HG03442 (cell line): ENCODE measurements around the gene NPB.

ENCODE experiments used
- ATAC-seq: cut with Tn5 transposase; IDR thresholded peaks from one replicate; pipeline ENCODE4 v1.9.1; 2021; ENCODE audit warnings: mild to moderate bottlenecking, moderate library complexity; ENCODE audit not compliant: unreplicated experiment

NPB gene

DNA sequence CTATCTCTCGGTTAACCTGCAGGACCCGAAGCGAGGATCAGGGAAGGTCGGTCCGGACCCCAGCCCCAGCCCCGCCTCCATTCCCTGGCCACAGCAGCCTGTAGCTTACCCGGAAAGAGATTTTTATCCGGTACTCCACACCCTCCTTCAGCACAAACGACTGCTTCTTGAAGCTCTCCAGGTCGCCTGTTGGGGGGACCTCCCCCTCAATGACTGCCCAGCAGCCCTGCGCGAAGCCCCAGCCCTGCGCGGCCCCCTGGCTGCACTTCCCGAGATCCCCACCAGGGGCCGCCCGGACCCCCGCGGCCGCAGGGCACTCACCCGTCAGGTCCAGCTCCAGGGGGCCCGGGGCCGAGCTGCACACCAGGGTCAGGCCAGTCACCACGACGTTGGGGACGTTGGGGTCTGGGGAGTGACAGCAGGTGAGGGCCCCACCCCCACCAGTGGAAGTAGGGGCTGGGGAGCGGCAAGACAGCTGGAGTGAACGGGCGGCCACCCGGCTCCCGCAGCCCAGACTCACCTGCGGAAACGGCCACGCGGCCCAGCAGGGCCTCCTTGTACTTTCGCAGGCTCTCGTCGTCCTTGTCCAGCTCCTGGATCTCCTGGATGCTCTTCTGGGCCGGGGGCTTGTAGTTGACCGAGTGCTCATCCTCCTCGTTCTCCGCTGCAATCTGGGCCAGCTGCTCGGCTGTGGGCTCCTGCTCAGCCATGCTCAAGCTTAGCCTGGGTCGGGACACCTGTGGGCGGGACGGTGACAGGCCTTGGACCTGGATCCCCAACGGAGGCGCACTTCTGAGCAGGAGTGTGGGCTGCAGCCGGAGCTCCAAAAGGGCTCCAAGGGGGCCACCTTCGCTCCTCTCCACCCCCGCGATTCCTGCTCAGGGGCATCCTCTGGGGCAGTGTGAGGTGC lies 32.6 kb upstream of the NPB start:
- no peak for ATAC-seq

DNA sequence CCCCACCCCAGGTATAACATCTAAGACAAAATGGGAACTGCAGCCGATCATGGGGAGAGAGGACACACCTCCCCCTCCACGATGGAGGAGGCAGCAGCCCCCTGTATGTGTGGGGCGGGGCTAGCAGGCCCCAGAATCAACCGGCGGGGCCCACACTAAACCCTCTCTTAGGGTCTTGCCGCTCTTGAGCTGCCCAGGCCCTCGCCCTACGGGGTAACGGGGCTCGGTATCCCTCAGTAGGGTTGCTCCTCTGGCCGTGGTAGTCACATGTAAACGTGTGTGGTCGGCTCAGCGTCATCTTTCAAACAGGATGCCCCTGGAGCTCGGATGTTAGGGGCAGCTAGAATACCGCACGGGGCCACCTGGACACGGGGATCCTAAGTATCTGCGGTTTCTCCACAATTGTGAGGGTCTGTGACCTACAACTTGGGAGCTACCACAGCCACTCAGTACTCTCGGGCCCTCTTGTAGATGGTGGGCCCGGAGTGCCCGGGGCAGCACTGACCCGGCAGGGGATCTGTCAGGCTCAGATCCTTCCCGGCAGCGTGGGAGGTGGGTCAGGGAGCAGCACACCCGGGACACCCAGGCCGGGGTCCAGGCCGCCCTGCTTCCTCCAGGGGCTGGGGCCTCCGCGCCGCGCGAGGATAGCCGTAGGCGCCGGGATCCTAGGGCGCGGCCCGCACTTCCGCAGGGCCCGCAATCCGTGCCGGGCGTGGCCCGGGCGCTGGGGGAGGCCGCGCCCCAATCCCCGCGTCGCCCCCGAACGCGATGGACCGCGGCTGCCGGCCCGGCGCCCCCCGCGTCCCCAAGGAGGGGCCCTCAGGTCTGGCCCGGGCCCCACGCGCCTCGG lies 31.7 kb upstream of the NPB start:
- ATAC-seq: peak; percentile 7

DNA sequence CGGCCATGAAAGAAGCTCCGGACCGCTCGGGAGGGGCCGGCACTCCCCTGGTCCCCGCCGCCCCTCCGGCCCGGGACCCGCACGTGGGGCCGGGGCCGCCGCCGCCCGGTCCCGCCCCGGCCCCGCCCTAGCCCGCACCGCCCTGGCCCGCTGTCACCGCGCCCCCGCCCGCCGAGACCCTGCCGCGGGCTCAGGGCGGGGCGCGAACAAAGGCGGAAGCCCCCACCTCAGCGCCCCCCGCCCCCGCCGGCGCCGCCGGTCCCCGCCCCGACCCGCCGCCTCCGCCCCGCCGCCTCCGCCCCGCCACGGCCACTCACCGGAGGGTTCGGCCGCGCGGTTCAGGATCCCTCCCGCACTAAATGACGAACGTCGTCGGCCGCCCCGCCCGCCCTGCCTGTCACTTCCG lies 31.1 kb upstream of the NPB start, which contains the start of gene ARHGDIA:
Gene ARHGDIA (minus strand): TSS at position 357 of the 406 bp plus-strand sequence. CDS start 1,407 bp downstream, outside the sequence.
- peak; percentile 20 for ATAC-seq

DNA sequence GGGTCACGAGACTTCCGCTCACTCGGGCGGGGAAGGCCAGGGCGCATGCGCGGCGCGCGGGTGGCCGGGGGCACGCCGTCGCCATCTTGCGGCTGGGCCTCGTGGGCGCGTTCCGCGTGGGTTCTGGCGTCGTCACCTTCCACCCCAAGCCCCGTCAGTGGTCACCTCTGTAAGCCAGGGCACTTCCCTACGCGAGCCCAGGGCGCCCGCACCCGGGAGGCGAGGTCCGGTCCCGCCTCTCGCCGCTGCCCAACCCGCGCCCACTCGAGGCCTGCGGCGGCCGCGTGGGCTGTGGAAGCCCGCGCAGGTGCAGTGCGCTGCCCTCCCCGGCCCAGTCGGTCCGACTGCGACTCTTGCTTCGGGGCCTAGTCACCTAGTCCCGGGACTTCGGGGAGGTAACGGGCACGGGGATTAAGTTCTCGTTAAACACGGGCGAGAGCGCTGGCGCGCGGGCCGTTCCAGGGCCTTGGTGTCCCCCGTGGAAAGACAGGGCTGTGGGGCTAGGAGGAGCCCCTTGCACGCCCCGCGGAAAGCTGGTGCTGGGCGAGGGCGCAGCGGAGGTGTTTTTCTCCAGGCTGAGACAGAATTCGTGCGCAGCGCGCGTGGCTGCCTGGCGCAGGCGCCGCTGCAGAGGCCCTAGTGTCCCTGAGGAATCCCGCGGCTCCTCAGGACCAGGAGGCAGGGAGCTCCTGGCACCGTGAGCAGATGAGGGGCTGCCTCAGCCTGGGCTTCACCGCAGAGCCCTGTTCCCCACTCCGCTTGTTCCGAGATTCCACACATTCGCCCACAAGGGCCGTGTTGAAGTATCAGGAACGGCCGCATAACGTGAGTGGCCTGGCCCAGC lies 30.4 kb upstream of the NPB start:
- peak; percentile 39 for ATAC-seq

DNA sequence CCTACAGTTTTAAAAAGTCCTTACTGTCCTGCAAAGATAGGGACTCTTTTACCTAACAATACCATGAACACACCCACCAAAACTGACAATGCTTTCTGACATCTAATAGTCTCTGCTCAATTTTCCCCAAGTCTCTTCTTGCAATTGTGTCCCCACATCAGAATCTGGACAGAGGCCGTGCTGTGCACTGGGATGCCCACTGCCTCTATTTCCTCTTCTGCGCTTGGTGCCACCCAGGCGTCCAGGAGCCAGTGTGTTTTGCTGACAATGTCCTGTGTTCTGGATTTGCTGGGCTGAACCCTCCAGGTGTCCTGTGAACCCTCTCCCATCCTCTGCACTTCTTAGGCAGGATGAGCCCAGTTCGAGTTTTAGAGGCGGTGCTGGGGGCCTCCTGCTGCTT lies 24.5 kb upstream of the NPB start:
- ATAC-seq: no peak

DNA sequence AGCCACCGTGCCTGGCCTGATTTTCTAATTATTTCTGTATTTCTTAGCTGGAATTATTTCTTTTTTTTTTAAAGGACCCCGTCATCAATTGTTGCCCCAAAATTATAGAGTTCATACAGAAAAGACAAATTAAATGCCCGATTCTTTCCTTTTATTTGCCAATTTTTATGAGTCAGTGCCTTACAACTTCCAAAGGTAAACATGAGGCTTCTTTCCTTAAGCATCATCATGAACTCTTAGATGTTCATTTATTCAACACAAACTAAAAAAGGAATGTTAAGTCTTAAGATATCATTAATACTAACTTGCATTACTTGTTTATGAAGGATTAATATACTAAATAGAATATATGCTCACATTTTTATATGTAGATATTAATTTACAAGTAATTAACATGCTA lies 23.7 kb upstream of the NPB start:
- ATAC-seq: no peak

DNA sequence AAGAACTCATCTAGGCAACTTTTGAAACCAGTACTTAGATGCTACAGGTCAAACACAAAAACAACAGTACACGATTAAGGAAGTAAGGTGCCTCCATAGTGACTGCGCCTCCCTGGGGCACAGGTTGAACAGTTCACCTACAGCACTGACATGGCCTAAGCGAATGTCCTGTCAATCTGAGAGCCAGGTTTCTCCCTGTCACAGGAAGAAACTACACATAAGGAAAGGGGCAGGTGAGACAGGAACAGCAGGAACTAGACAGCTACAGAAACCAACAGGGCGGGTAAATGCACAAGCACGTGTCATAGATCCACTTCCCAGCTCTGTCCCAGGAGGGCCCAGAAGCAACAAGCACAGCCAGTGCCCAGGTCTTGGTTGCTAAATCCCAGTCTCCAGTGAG lies 22.9 kb upstream of the NPB start:
- no peak for ATAC-seq

DNA sequence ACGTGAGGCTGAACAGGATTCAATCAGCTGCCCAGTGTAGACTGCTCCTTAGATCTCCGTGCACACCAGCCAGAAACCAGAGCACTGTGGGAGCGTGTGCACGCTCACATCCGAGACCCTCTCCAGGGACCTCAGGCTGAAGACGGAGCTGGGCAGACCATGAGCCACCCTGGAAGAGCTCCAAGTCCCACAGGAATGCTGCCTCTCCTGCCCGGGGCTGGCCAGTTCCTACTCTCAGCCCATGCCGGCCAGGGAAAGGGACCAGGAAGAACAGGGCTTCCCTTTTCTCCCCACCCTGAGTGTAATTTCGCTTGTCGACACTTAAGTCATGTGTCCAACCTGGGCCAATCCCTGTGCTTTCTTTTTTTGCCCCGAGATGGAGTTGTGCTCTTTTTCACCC lies 17.5 kb upstream of the NPB start:
- no peak for ATAC-seq

DNA sequence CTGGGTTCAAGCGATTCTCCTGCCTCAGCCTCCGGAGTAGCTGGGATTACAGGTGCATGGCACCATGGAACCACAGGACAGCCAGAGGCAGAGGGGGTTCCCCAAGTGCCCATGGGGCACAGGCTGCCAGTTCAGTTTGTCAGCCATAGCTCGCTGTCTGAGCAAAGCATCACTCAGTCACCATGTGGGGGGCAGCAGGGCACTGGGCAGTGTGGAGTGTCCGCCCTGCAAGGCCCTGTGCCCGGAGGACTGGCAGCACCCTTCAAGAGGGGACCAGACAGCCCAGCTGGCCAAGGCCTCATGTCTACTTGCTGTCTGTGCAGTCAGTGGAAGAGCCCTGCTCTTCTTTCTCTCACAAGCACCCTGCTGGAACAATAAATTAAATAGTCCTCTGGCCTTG lies 17.1 kb upstream of the NPB start:
- no peak for ATAC-seq

DNA sequence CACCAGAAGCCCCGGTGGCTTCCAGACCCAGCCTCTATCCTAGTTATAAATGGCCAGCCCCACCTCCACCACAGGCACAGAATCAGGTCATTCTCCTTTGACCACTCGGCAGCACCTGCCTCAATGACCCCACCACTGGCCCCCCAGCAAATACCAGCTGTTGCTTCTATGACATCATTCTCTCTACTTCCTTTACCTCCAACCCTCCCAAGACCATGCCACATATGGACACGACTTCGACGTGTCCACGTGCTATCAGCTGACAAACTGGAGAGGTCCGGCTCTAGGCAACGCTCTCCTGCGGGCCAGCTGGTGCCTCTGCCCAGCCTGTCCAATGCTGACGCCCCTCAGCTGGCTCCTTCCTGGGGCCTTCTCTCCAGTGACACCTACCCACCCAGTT lies 16.6 kb upstream of the NPB start:
- no peak for ATAC-seq

DNA sequence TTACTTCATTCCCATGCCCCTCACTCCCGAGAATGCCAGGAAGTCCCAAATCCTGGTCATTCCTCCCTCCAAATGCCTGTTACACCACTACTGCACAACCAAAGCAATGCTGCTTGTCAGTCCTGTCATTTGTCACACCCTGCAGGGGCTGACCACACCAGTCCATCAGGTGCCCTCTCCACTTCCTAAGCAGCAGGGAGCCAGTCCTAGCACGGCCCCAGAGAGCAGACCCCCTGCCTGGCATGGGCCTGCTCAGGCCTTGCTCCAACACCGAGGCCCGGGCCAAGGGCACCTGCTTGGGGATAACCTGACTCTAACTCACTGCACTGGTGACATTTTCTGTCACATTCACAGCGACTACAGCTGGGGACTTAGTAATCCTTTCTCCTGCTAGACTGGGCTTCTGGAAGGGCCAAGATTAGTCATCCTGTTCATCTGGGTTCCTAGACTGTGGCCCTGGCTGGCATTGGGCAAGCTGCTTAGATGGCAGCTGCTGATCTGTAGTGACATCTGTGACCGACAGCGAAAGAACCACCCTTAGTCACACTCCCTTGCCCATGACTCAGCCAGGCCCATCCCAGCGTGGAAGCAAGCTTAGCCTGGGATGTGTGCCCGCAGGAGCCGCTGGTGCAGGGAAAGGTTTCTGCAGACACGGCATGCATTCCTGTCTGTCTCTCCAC lies 16.0 kb upstream of the NPB start:
- ATAC-seq: no peak

DNA sequence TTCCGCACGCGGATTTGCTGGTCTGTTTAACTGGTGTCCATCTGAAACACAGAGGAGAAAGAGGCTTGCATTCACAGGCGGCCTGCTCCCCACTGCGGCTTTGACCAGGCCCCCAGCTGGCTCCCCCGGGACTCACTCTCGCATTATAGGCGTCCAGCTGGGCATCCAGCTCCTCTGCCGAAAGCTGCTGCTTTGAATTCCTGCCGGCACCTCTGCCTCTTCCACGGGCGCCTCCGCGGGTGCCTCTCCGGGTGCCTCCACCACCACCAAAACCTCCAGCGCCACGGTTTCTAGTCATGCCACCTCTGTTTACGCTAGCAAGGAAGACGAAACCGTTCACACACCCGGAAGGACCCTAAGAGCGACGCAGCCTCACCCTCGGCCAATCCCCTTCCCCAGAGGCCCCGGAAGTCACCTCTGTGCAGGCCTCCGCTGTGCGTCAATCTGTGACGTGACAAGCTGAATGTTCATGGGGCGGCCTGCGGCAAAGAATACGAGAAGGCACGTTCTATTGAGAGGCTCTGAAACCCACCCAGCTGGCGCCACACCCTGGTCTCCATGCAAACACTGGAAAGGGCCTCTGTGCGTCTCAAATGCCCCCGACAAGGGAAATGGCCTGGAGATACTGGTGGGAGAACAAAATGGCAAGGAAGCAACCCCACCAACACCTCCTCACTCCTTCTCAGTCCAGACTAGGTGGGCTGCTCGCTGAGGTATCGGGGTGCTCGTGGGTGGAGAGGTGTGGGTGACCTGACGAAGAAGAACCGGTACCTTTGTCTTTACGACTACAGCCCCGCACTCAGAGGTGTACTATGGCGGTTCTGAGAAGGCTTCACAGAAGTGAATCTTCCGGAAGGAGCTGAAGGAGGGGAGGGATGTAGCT lies 13.7 kb upstream of the NPB start:
- no peak for ATAC-seq

DNA sequence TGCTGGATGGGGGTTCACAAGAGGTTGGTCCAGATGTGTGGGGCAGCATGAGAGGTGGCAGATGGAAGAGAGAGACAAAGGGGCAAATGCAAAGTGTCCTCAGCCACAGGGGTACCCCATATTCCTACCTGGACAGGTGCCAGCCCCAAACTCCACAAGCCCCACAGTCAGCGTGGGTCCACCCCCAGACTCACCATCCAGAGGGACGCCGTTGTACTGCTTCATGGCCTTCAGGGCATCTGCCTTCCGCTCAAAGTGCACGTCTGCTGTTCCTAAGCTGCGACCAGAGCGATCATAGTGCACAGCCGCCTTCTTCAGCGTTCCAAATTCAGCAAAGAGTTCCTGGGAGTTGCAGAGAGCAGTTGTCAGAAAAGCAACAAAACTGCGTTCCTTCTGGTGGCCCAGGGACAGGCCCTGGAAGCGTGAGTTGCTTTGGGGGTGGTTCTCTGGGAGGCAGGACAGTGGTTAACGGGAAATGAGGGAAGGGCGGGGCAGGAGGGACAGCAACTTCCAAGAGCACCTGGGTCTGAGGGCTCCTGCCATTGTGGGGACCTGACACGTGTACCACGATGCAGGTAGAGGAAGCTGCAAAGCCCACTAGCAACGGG lies 12.9 kb upstream of the NPB start:
- no peak for ATAC-seq

DNA sequence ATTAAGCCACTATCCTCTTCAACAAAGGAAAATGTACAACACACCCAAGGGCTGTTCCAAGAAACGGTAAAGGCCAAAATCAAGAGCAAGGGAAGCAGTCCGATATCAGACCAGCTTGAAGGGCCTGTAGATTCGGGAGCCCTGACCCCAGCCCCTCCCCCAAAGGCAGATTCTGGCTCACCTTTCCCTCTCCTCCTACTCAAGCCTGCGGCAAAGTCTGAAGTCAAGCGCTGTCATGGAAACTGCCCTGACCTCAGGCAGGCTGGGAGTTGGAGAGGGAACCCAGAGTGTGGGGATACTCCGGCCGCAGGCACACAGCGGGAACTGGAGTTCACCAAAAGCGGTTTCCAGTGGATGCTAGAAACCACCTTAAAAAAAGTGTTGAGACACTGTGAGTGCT lies 12.4 kb upstream of the NPB start:
- ATAC-seq: no peak

DNA sequence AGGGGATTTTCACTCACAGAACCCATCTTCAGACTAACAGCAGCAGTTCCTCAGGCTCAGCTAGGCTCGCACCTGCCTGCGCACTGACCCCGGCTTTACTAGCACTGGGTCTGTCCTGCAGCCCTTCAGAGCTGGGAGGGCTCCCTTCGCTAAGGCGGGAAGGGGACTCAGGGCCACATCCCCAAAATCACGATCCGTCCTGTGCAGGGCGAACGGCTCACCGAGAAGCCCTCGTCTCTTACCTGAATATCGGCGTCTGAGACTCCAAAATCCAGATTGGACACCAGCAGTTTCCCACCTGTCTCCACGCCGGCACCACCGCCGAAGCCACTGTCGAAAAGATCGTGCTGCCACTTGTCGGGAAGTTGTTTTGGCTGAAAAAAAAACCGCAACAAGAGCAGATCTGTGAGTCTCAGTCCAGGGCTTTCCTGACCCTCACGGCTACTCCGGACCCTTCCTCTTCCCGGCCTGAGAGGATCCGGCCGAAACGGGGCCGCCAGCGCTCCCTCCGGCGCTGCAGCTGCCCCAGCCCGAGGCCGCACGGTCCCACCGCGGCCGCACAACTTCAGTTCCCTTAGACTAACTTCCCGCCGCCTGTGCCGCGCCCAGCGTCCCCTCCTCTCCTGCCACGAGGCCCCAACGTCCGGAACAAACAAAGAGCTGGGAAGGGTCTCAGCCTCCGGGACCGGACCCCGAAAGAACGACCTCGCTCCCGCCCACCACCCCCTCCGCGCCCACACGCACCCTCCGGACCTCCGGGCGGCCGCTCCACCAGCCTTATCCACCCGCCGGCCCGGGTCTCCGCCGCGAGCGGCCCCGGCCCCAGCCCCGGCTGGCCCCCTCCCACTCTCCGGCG lies 11.4 kb upstream of the NPB start:
- ATAC-seq: no peak

DNA sequence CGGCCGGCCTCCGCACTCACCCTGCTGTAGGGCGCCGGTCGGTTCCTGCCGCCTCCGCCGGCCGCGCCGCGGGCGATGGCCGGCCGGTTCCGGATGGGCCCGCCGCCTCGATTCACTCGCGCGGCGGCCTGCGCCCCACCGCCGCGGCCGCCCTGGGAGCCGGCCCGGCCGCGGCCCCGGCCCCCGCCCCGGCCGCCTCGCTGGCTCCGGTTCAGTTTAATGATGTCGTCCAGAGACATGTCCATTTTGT lies 10.8 kb upstream of the NPB start:
- ATAC-seq: no peak

DNA sequence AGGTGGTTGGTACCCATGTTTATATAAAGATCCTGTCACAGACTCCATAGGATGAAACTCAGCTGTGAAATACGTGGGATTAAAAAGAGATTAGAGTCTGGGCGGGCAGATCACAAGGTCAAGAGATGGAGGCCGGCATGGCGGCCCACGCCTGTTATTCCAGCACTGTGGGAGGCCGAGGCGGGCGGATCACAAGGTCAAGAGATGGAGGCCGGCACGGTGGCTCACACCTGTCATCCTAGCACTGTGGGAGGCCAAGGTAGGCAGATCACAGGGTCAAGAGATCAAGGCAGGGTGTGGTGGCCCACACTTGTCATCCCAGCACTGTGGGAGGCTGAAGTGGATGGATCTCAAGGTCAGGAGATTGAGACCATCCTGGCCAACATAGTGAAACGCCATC lies 6.6 kb upstream of the NPB start:
- ATAC-seq: no peak
